ENCODE data around the gene PEA15. TPM values are rescaled to one million over a fixed set of nuclear protein-coding genes. Genes with fewer than 3 reads are reported as not detected.

The PEA15 gene
- total and polyA plus RNA-seq, 9 of the 15 experiments (the other 6 are each of a cell fraction or from before 2014, with no cell fraction given), result 8.2 to 175 (median 35.4) TPM

- TF ChIP-seq REST (IDR thresholded peaks at IDR 0.05; ENCODE audit: borderline replicate concordance) (no peak), REST (CRISPR knock-in tag; IDR thresholded peaks at IDR 0.05; ENCODE audit: low read depth) (no peak), GTF3C2 (IDR thresholded peaks at IDR 0.05; ENCODE audit: borderline replicate concordance, extremely low read depth, insufficient read length) (no peak), KAT8 (IDR thresholded peaks at IDR 0.05; ENCODE audit: low read depth) (no peak), NFXL1 (CRISPR knock-in tag; IDR thresholded peaks at IDR 0.05) (no peak), SNIP1 (IDR thresholded peaks at IDR 0.05; ENCODE audit: low read depth) (no peak), ZBTB17 (CRISPR knock-in tag; IDR thresholded peaks at IDR 0.05) (no peak), CREB3L1 (IDR thresholded peaks at IDR 0.05; ENCODE audit: borderline replicate concordance, low read depth) (no peak), U2AF2 (optimal IDR thresholded peaks at IDR 0.05; ENCODE audit: low read depth, low read length) (no peak), RFX5 (IDR thresholded peaks at IDR 0.05; ENCODE audit: low read depth, low read length) (no peak), ATF2 (CRISPR knock-in tag; IDR thresholded peaks at IDR 0.05) (0 out of 2 replicates have a peak, but pooled peaks have one; percentile 24), FOXP1 (CRISPR knock-in tag; IDR thresholded peaks at IDR 0.05) (no peak), HDGF (IDR thresholded peaks at IDR 0.05) (no peak), NCOR1 (IDR thresholded peaks at IDR 0.05) (no peak)
Observed at GRCh38 chr1:160193832-160194736, 11.1 kb upstream of the PEA15 start (continued).
